GM21367 (cell line): ENCODE measurements around the gene SRSF1.
"Not testable (repeated sequence)": the region's sequence is repeated elsewhere in the genome, so short reads cannot be mapped to it uniquely, and the experiment has no call there.

ENCODE experiments used
- ATAC-seq: cut with Tn5 transposase; IDR thresholded peaks from one replicate; pipeline ENCODE4 v1.9.1; 2021; ENCODE audit not compliant: unreplicated experiment

The SRSF1 gene

GRCh38 chr17:57991537-57991936, 15.5 kb downstream of the SRSF1 start:
- no peak for ATAC-seq

- ATAC-seq: no peak
Observed at GRCh38 chr17:57990037-57990436, 17.0 kb downstream of the SRSF1 start.

GRCh38 chr17:57988301-57989250, 18.5 kb downstream of the SRSF1 start:
- ATAC-seq: peak; percentile 56

GRCh38 chr17:57987581-57988300, 19.3 kb downstream of the SRSF1 start, which contains the start of gene VEZF1:
Gene VEZF1 (minus strand): TSS chr17:57988254. CDS start chr17:57988111, 143 bp downstream.
- peak; percentile 39 for ATAC-seq

GRCh38 chr17:57986841-57987580, 20.0 kb downstream of the SRSF1 start:
- ATAC-seq: peak; percentile 20

- no peak for ATAC-seq
Observed at GRCh38 chr17:57985675-57985974, 21.4 kb downstream of the SRSF1 start.

- no peak for ATAC-seq
Observed at GRCh38 chr17:57984936-57985674, 21.9 kb downstream of the SRSF1 start.

- ATAC-seq: no peak
Observed at GRCh38 chr17:57984261-57984890, 22.7 kb downstream of the SRSF1 start.

GRCh38 chr17:57983446-57983845, 23.6 kb downstream of the SRSF1 start:
- ATAC-seq: no peak

GRCh38 chr17:57982452-57983170, 24.4 kb downstream of the SRSF1 start:
- no peak for ATAC-seq

GRCh38 chr17:57980522-57980921, 26.5 kb downstream of the SRSF1 start:
- ATAC-seq: no peak

- ATAC-seq: no peak
Observed at GRCh38 chr17:57979076-57979475, 28.0 kb downstream of the SRSF1 start.

- ATAC-seq: no peak
Observed at GRCh38 chr17:57976594-57976993, 30.5 kb downstream of the SRSF1 start.

GRCh38 chr17:57975044-57975443, 32.0 kb downstream of the SRSF1 start:
- no peak for ATAC-seq

GRCh38 chr17:57974053-57974824, 32.8 kb downstream of the SRSF1 start:
- not testable (repeated sequence) for ATAC-seq

- no peak for ATAC-seq
Observed at GRCh38 chr17:57972151-57972550, 34.9 kb downstream of the SRSF1 start.

- no peak for ATAC-seq
Observed at GRCh38 chr17:57971572-57971971, 35.5 kb downstream of the SRSF1 start.

- ATAC-seq: no peak
Observed at GRCh38 chr17:57970710-57971109, 36.3 kb downstream of the SRSF1 start.

GRCh38 chr17:57968456-57968855, 38.6 kb downstream of the SRSF1 start:
- ATAC-seq: no peak
